A549 (cell line): ENCODE results near the gene NADSYN1. TPM values are rescaled to one million over a fixed set of nuclear protein-coding genes. Genes with fewer than 3 reads are reported as not detected.

ENCODE experiments used
- ATAC-seq, 2 experiments: fragments of 200-7000 bp in 1 of 2; fragments of >200 bp in 1 of 2; cut with Nextera tagmentation in 1 of 2; cut with Tn5 transposase in 1 of 2; 3 replicates each; pipeline versions ENCODE4 v1.8.0 to v1.9.1; 2018 to 2020; ENCODE audit warnings: mild to moderate bottlenecking in 1 of 2, moderate library complexity in 1 of 2
- CTCF ChIA-PET: fragments of 300-600 bp; sonication (Branson Sonifier 250); formaldehyde crosslinking; extraction: SDS; loops from one replicate; lab custom pipeline; 2021; ENCODE audit warnings: antibody characterized with exemption, inconsistent platforms; lab: Yijun Ruan, JAX
- POLR2A ChIA-PET: fragments of 350-600 bp; formaldehyde crosslinking; extraction: SDS; loops from one replicate; lab custom pipeline; 2021; ENCODE audit warnings: antibody characterized with exemption, inconsistent platforms; lab: Yijun Ruan, JAX
- DNase-seq, 2 experiments: peaks; one replicate each; pipeline versions ENCODE4 v3.0.0 to v3.0.0-alpha.2; 2011 to 2016; ENCODE audit warnings: low read depth in 1 of 2, low spot score in 1 of 2
- FAIRE-seq: peaks from 2 replicates; lab custom pipeline; 2011; peaks lifted over from hg19 to GRCh38; lab: Jason Lieb, UNC
- H3K27ac ChIP-seq, 2 experiments: fragments of >200 bp; sonication (Bioruptor Twin); formaldehyde crosslinking; 3 replicates each; pipeline ENCODE4 v1.5.1; 2016 to 2017
- H3K4me1 ChIP-seq: fragments of >200 bp; sonication (Bioruptor Twin); formaldehyde crosslinking; 3 replicates; pipeline ENCODE4 v1.6.1; 2016
- H3K4me2 ChIP-seq: fragments of >200 bp; sonication (Bioruptor Twin); formaldehyde crosslinking; 3 replicates; pipeline ENCODE4 v1.6.1; 2016
- H3K4me3 ChIP-seq: fragments of >200 bp; sonication (Bioruptor Twin); formaldehyde crosslinking; 3 replicates; pipeline ENCODE4 v1.5.1; 2016
- H3K9me3 ChIP-seq: fragments of >200 bp; sonication (Bioruptor Twin); formaldehyde crosslinking; 3 replicates; pipeline ENCODE4 v1.6.1; 2016
- BCL3 ChIP-seq: fragments of >200 bp; sonication (Bioruptor Twin); formaldehyde crosslinking; IDR thresholded peaks from 3 replicates; pipeline ENCODE4 v1.6.1; 2016
- BHLHE40 ChIP-seq: IDR thresholded peaks from 2 replicates; pipeline ENCODE4 v1.6.1; 2012; ENCODE audit warnings: low read depth, low read length, inconsistent platforms
- CBX8 ChIP-seq: fragments of 200-600 bp; sonication (generic); IDR thresholded peaks from 2 replicates; pipeline ENCODE4 v1.6.1; 2016
- CEBPB ChIP-seq, 2 experiments: fragments of >200 bp in 1 of 2; sonication (Bioruptor Twin) in 1 of 2; formaldehyde crosslinking in 1 of 2; IDR thresholded peaks; 2 replicates each; pipeline ENCODE4 v1.6.1; 2012 to 2016
- CHD4 ChIP-seq: fragments of 200-600 bp; sonication (generic); IDR thresholded peaks from 2 replicates; pipeline ENCODE4 v1.6.1; 2016; ENCODE audit warnings: antibody characterized with exemption, mild to moderate bottlenecking, borderline replicate concordance
- EP300 ChIP-seq, 2 experiments: fragments of >200 bp; sonication (Bioruptor Twin); formaldehyde crosslinking; IDR thresholded peaks; 2 replicates in 1 of 2; 3 replicates in 1 of 2; pipeline ENCODE4 v1.6.1; 2016 to 2017
- HES2 ChIP-seq: fragments of >200 bp; sonication (Bioruptor Twin); formaldehyde crosslinking; IDR thresholded peaks from 2 replicates; pipeline ENCODE4 v1.6.1; 2016
- HOXA7 ChIP-seq: fragments of 250-450 bp; sonication (Bioruptor Pico); IDR thresholded peaks from 2 replicates; pipeline ENCODE4 v1.5.0; 2020; ENCODE audit warnings: mild to moderate bottlenecking, moderate library complexity
- HOXB13 ChIP-seq: fragments of 250-450 bp; sonication (Bioruptor Pico); IDR thresholded peaks from 2 replicates; pipeline ENCODE4 v1.5.0; 2020; ENCODE audit warnings: low read depth, mild to moderate bottlenecking, moderate library complexity
- HOXB5 ChIP-seq: fragments of 250-450 bp; sonication (Bioruptor Pico); IDR thresholded peaks from 2 replicates; pipeline ENCODE4 v1.5.0; 2020; ENCODE audit warnings: mild to moderate bottlenecking, moderate library complexity
- JUNB ChIP-seq: fragments of >200 bp; sonication (Bioruptor Twin); formaldehyde crosslinking; IDR thresholded peaks from 2 replicates; pipeline ENCODE4 v1.6.1; 2016
- MAX ChIP-seq: IDR thresholded peaks from 2 replicates; pipeline ENCODE4 v1.6.1; 2012
- MAZ ChIP-seq: fragments of 150-350 bp; IDR thresholded peaks from 2 replicates; pipeline ENCODE4 v1.6.1; 2014; ENCODE audit warnings: antibody characterized with exemption, low read depth, low read length, borderline replicate concordance
- MYC ChIP-seq: IDR thresholded peaks from 2 replicates; pipeline ENCODE4 v1.6.1; 2012; ENCODE audit warnings: mild to moderate bottlenecking, inconsistent platforms, low read length, improper control_type of control experiment, borderline replicate concordance
- NFE2L2 ChIP-seq: fragments of 150-350 bp; conservative IDR thresholded peaks from 2 replicates; pipeline ENCODE4 v1.6.1; 2014; ENCODE audit warnings: low read length
- PHF8 ChIP-seq: fragments of 200-600 bp; sonication (generic); IDR thresholded peaks from 2 replicates; pipeline ENCODE4 v1.6.1; 2016; ENCODE audit warnings: low read depth, mild to moderate bottlenecking, antibody characterized with exemption, moderate library complexity, borderline replicate concordance
- POLR2A ChIP-seq: IDR thresholded peaks from 2 replicates; pipeline ENCODE4 v1.6.1; 2012; ENCODE audit warnings: mild to moderate bottlenecking, low read length
- POLR2AphosphoS2 ChIP-seq: conservative IDR thresholded peaks from 2 replicates; pipeline ENCODE4 v1.6.1; 2012; ENCODE audit warnings: low read length, improper control_type of control experiment, inconsistent platforms
- RCOR1 ChIP-seq: fragments of 150-350 bp; IDR thresholded peaks from 2 replicates; pipeline ENCODE4 v1.6.1; 2014; ENCODE audit warnings: antibody characterized with exemption, low read length, low read depth
- RFX5 ChIP-seq: fragments of 450-650 bp; IDR thresholded peaks from 2 replicates; pipeline ENCODE4 v1.7.1; 2014; ENCODE audit warnings: antibody characterized with exemption, mild to moderate bottlenecking, moderate library complexity
- ZC3H11A ChIP-seq: fragments of 450-650 bp; IDR thresholded peaks from 2 replicates; pipeline ENCODE4 v1.6.1; 2014; ENCODE audit warnings: antibody characterized with exemption, mild to moderate bottlenecking
- WGBS: methylation state at CpG from one replicate; pipeline ENCODE4 v1.1.6; 2017; ENCODE audit errors: missing lambda C conversion rate; 5-methylcytosine and 5-hydroxymethylcytosine counted together
- polyA plus RNA-seq, 4 experiments: library from polyadenylated mRNA; depleted of rRNA in 3 of 4; stranded (reverse); fragments of >200 nt; fragmentation: RNase III in 1 of 4; extraction: RNeasy Plus Mini Kit Qiagen cat#74134 plus additional on column Dnase treatment in 1 of 4; gene quantifications; 2 replicates in 3 of 4; 3 replicates in 1 of 4; pipeline ENCODE4 v1.2.3, GENCODE V29; 2011 to 2017
- TF ChIP-seq, protein P1 (sequence below): fragments of 450-650 bp; IDR thresholded peaks from 2 replicates; pipeline ENCODE4 v1.6.1; 2014; ENCODE audit warnings: antibody characterized with exemption
- TF ChIP-seq, protein P2 (sequence below): fragments of 250-450 bp; sonication (Bioruptor Pico); IDR thresholded peaks from 2 replicates; pipeline ENCODE4 v1.5.0; 2021; ENCODE audit warnings: mild to moderate bottlenecking, moderate library complexity, borderline replicate concordance
- TF ChIP-seq, protein P3 (sequence below): fragments of 250-450 bp; sonication (Bioruptor Pico); IDR thresholded peaks from 2 replicates; pipeline ENCODE4 v1.5.0; 2020; ENCODE audit warnings: low read depth, mild to moderate bottlenecking, moderate library complexity

The NADSYN1 gene
- polyA plus RNA-seq, 2 of the 4 experiments (the other 2 are of a cell fraction): 34.6 to 63.3 TPM

DNA sequence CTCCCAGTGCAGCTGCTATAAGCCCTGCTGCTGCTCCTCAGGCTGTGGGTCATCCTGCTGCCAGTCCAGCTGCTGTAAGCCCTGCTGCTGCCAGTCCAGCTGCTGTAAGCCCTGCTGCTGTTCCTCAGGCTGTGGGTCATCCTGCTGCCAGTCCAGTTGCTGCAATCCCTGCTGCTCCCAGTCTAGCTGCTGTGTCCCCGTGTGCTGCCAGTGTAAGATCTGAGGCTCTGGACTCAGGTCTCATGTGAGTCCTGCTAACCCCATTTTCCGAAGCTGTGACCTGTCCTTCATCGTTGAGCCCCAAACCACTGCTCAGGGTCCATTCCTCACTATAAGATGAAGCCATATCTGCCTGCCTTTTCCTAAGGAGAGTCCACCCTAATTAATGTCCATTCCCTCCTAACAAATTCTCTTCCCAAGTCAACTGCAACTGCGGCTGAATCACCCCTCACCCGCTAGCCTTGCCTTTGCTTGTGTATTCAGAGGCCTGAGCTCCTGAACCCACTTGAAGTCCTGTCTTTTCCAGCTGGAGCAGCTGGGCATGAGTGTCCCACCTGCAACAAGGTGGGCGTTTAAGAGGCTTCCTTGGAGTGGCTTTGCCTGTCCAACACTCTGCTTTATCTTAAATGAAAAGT lies 74.7 kb downstream of the NADSYN1 start:
- DNase-seq (no peak), FAIRE-seq (no peak), ATAC-seq (no peak)
- ChIA-PET POLR2A (no interaction called here), CTCF (no interaction called here)
- Histone ChIP-seq H3K27ac (no peak overlapping the region), H3K4me2 (no peak overlapping the region), H3K4me3 (no peak overlapping the region), H3K4me1 (peaks cover 21% of the 10 kb centered on the region), H3K9me3 (no peaks in the 10 kb centered on the region)
- whole genome bisulfite sequencing: 77% methylated on average over 6 of the region's 6 CpGs
- no peak for TF ChIP-seq MAZ
- TF ChIP-seq BHLHE40: no peak
- TF ChIP-seq, protein P1, sequence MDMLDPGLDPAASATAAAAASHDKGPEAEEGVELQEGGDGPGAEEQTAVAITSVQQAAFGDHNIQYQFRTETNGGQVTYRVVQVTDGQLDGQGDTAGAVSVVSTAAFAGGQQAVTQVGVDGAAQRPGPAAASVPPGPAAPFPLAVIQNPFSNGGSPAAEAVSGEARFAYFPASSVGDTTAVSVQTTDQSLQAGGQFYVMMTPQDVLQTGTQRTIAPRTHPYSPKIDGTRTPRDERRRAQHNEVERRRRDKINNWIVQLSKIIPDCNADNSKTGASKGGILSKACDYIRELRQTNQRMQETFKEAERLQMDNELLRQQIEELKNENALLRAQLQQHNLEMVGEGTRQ: no peak
- TF ChIP-seq CHD4: no peak
- no peak for TF ChIP-seq POLR2AphosphoS2
- no peak for TF ChIP-seq HES2
- TF ChIP-seq, protein P2, sequence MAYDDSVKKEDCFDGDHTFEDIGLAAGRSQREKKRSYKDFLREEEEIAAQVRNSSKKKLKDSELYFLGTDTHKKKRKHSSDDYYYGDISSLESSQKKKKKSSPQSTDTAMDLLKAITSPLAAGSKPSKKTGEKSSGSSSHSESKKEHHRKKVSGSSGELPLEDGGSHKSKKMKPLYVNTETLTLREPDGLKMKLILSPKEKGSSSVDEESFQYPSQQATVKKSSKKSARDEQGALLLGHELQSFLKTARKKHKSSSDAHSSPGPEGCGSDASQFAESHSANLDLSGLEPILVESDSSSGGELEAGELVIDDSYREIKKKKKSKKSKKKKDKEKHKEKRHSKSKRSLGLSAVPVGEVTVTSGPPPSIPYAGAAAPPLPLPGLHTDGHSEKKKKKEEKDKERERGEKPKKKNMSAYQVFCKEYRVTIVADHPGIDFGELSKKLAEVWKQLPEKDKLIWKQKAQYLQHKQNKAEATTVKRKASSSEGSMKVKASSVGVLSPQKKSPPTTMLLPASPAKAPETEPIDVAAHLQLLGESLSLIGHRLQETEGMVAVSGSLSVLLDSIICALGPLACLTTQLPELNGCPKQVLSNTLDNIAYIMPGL (CRISPR knock-in tag): no peak
- TF ChIP-seq, protein P3, sequence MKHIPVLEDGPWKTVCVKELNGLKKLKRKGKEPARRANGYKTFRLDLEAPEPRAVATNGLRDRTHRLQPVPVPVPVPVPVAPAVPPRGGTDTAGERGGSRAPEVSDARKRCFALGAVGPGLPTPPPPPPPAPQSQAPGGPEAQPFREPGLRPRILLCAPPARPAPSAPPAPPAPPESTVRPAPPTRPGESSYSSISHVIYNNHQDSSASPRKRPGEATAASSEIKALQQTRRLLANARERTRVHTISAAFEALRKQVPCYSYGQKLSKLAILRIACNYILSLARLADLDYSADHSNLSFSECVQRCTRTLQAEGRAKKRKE: no peak
- TF ChIP-seq EP300 (IDR thresholded peaks at IDR 0.05): no peak
- no peak for TF ChIP-seq POLR2A
- no peak for TF ChIP-seq ZC3H11A
- no peak for TF ChIP-seq JUNB
- no peak for TF ChIP-seq RCOR1
- no peak for TF ChIP-seq CBX8
- TF ChIP-seq NFE2L2: no peak
- no peak for TF ChIP-seq MYC
- TF ChIP-seq PHF8: no peak
- no peak for TF ChIP-seq CEBPB (IDR thresholded peaks at IDR 0.05)
- TF ChIP-seq HOXA7 (CRISPR knock-in tag): no peak
- no peak for TF ChIP-seq MAX

DNA sequence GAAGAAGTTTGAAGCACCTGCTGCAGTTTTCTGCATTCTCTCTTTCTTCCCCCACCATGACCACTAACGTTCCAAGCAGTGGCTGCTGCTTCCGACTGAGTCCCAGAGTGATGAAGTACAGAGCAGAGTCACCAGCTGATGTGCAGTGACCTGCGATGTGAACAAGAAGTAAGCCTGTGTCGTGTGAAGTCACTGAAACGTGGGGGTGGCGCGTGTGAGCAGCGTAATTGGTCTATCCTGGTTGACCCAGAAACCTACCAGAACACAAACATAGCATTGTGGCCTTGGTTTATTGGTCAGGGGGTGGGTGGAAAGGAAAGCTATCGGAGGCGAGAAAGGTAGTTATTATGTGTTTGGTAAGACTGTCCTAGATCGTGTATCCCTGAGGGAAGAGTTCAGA lies 77.6 kb downstream of the NADSYN1 start:
- Histone ChIP-seq H3K9me3 (no peaks in the 10 kb centered on the region), H3K4me1 (peaks cover 13% of the 10 kb centered on the region), H3K4me3 (no peak overlapping the region), H3K27ac (no peak overlapping the region), H3K4me2 (no peak overlapping the region)
- DNase-seq (no peak), FAIRE-seq (no peak), ATAC-seq (no peak)
- ChIA-PET CTCF (no interaction called here), POLR2A (no interaction called here)
- WGBS: 77% methylated on average over 11 of the region's 11 CpGs
- no peak for TF ChIP-seq HOXB5
- no peak for TF ChIP-seq HOXB13 (CRISPR knock-in tag)
- TF ChIP-seq RFX5: no peak
- TF ChIP-seq CBX8: no peak
- TF ChIP-seq MAX: no peak
- TF ChIP-seq, protein P2 (CRISPR knock-in tag): no peak
- TF ChIP-seq BCL3: no peak
- TF ChIP-seq HOXA7 (CRISPR knock-in tag): no peak
- TF ChIP-seq BHLHE40: no peak
- TF ChIP-seq JUNB: no peak
- TF ChIP-seq ZC3H11A: no peak
